NK-92 (cell line): ENCODE results near the gene SLC6A7.
"Not testable (repeated sequence)": the region's sequence is repeated elsewhere in the genome, so short reads cannot be mapped to it uniquely, and the experiment has no call there.

Experiments
- DNase-seq: peaks from one replicate; lab custom pipeline; 2025; ENCODE audit not compliant: unreplicated experiment; lab: John Stamatoyannopoulos, UW

Gene SLC6A7

GRCh38 chr5:150217038-150217437 is 27.2 kb downstream of the SLC6A7 start:
- DNase-seq = no peak

- DNase-seq = no peak
Measured at GRCh38 chr5:150217873-150218692, 28.2 kb downstream of the SLC6A7 start.

- DNase-seq = no peak
Measured at GRCh38 chr5:150218693-150219035, 28.8 kb downstream of the SLC6A7 start.

GRCh38 chr5:150219142-150219541 is 29.3 kb downstream of the SLC6A7 start:
- DNase-seq = no peak

GRCh38 chr5:150219861-150220260 is 30.0 kb downstream of the SLC6A7 start:
- DNase-seq = no peak

GRCh38 chr5:150221471-150221870 is 31.6 kb downstream of the SLC6A7 start:
- no peak for DNase-seq

- no peak for DNase-seq
Measured at GRCh38 chr5:150222906-150223305, 33.0 kb downstream of the SLC6A7 start.

GRCh38 chr5:150223474-150223873 is 33.6 kb downstream of the SLC6A7 start:
- DNase-seq = no peak

GRCh38 chr5:150224483-150225027 is 34.7 kb downstream of the SLC6A7 start:
- no peak for DNase-seq

- DNase-seq = no peak
Measured at GRCh38 chr5:150227036-150227435, 37.2 kb downstream of the SLC6A7 start.

GRCh38 chr5:150227606-150228273 is 37.9 kb downstream of the SLC6A7 start:
- no peak for DNase-seq

- DNase-seq = no peak
Measured at GRCh38 chr5:150229571-150229970, 39.7 kb downstream of the SLC6A7 start.

GRCh38 chr5:150230842-150231241 is 41.0 kb downstream of the SLC6A7 start:
- DNase-seq = no peak

GRCh38 chr5:150233706-150234105 is 43.8 kb downstream of the SLC6A7 start:
- not testable (repeated sequence) for DNase-seq

GRCh38 chr5:150234576-150235499 is 45.0 kb downstream of the SLC6A7 start:
- no peak for DNase-seq

- DNase-seq = no peak
Measured at GRCh38 chr5:150235500-150235854, 45.6 kb downstream of the SLC6A7 start.

GRCh38 chr5:150236313-150236712 is 46.5 kb downstream of the SLC6A7 start:
- no peak for DNase-seq

GRCh38 chr5:150236981-150237754 is 47.3 kb downstream of the SLC6A7 start:
- no peak for DNase-seq

- no peak for DNase-seq
Measured at GRCh38 chr5:150238646-150239045, 48.8 kb downstream of the SLC6A7 start.

GRCh38 chr5:150239099-150239793 is 49.4 kb downstream of the SLC6A7 start:
- DNase-seq = no peak
